Stimulated activated CD4-positive, alpha-beta T cell treated with anti-CD3 and anti-CD28 coated beads, Interleukin-2, amount 100 ng/mL, for 24 hours (primary cell): ENCODE measurements around the gene ANXA8.
"Not testable (repeated sequence)": the region's sequence is repeated elsewhere in the genome, so short reads cannot be mapped to it uniquely, and the experiment has no call there.

Source experiments
- DNase-seq, 2 donors: peaks; one replicate each; pipeline ENCODE4 v3.0.0-alpha.2; 2020

The ANXA8 gene, protein sequence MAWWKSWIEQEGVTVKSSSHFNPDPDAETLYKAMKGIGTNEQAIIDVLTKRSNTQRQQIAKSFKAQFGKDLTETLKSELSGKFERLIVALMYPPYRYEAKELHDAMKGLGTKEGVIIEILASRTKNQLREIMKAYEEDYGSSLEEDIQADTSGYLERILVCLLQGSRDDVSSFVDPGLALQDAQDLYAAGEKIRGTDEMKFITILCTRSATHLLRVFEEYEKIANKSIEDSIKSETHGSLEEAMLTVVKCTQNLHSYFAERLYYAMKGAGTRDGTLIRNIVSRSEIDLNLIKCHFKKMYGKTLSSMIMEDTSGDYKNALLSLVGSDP

DNA sequence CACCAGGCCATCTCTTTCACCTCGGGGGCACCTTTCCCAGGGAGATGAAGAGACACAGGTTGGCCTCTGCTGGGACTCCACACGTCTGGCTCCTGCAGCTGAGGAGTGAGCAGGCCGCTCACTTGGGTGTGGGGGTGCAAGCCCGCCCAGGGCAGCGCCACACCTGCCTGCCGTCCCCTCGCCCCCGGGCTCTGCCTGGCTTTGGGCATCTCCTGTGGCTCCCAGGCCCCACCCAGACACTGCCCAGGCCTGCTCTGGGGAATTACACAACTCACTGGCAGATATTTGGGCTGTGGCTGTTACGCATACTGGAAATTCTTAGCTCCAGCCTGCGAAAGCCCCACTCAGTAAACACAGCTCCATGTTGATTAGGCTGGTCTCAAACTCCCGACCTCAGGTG lies at the start of gene ANXA8:
TSS of gene ANXA8 (minus strand) at position 193 of the 400 bp plus-strand sequence. CDS start at position 11, 182 bp downstream.
- DNase-seq: not testable (repeated sequence)

GRCh38 chr10:47523475-47523874 lies 39.6 kb upstream of the ANXA8 start, which contains the start of gene AGAP9:
Gene AGAP9 (minus strand): TSS chr10:47523638. CDS start chr10:47523526, 112 bp downstream.
- not testable (repeated sequence) for DNase-seq

DNA sequence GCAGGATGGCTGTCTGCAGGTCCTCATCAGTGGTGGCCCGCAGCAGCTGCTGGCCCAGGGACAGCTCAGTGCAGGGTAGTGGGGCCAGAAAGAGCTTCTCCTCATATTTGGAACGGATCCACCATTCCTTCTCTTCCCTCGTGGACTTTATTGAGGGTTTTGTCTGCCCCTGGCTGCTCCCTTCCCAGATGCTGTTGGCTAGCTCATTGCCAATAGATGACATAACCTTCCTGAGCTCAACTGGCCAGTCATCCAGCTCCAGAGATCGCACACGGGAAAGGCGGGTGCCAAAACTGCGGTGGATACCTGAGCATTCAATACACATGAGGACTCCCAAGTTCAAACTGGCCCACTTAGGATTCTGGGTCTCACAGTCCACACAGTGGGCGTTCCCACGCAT lies 18.4 kb upstream of the ANXA8 start:
- not testable (repeated sequence) for DNase-seq

DNA sequence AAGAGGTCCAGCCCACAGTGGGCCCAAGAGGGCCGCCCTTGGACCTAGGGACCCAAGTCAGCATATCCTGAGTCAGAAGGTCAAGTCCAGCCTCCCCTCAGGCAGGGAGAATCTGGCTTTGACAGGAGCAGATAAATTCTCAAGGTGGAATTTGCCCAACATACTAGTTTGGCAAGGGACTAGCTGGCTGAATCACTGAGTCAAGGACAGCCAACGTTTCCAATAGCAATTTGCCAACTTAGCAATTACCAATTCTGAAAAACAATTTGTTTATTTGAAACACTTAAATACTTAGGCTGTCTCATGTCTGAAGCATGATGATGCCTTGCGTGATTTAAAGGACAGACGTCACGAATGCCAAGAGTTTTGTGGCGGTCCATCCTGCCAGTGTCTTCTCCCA lies 10.3 kb upstream of the ANXA8 start:
- DNase-seq: not testable (repeated sequence)

- not testable (repeated sequence) for DNase-seq
These were observed 7.7 kb upstream of the ANXA8 start, which contains the start of gene FAM25G for GRCh38 chr10:47491600-47491999. Gene FAM25G (minus strand): TSS chr10:47491700. CDS start chr10:47491674, 26 bp downstream.

- DNase-seq: not testable (repeated sequence)
These were observed 5.7 kb upstream of the ANXA8 start for GRCh38 chr10:47489630-47490029.

- not testable (repeated sequence) for DNase-seq
These were observed 2.0 kb upstream of the ANXA8 start for GRCh38 chr10:47485943-47486342.

DNA sequence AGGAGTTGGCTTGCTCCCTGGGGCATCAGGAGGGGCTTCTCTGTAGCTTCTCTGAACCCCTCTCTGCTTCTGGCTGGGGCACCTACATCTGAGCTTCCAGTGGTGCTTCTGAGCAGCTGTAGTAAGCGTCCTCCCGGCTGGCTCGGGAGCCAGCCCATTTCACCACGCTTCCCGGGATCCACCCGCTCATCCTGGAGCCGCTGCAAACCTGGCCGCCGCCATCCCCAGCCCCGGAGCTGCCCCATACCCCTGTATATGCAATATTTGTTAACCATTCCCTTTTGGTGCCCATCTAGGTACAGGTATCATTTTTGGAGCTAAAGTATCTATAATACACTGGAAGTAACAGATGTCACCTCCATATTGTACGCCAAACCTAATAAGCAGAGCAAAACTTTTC lies 871 bp upstream of the ANXA8 start:
- not testable (repeated sequence) for DNase-seq

DNA sequence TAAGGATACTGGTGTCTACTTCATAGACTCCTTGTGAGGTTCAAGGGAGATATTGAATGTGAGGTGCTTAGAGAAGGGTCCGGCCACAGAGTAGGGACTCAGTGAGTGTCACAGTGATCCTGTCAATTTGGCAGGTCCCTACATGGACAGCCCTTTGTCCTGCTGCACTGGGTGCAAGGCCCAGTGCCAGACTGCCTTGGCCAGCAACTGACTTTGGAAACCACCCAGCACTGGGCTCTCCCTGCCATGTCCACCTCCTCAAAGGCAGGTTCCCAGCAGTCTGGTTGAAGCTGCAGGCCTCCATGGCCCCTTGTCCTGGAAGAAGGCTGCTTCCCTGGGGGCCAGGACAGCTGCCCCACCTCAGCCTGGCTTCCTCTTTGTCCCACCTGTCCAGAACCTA lies 1.5 kb downstream of the ANXA8 start:
- not testable (repeated sequence) for DNase-seq

DNA sequence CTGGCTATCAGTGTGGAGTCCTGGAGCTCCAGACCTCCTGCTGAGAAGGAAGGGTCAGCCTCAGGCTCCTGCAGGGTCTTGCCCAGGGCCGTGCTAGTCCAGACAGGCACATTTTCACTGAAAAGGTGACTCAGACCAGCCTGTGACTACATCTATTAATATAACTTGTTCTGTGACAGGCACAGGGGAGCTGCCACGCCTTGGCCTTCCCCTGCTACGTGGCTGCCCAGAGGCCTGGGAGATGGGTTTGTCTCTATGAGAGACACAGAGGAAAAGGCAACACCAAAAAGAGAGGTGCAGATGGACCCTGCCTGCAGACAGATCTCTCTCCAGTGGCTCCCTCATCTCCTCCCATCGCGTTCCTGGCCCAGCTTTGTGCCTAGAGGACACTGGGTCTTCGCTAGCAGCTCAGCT lies 2.1 kb downstream of the ANXA8 start:
- not testable (repeated sequence) for DNase-seq

DNA sequence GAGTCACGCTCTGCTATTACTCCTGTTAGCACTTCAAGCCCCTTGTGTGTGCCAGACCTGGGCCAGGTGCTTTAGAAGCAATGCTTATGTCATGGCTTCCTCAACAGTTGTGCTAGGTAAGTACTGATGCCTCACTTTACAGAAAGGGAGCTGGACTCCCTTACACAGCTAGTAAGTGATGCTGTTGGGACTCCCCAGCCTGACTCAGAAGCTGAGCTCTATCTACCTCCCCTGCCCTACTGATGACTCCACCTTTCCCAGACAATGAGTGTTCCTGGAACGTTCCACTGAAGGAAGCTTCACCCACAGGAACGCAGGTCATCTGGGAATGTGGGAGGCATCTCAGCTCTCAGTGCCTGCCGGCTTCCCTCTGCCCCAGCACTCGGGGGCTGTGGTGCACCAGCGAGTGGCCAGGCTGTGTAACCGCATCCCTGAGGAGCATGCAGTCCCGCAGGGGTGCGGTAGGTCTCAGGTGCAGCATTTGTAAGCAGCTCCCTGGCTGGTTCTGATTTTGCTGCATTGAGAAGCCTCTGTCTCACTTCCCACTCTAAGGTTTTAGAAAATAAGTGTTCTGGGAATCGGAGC lies 2.6 kb downstream of the ANXA8 start:
- not testable (repeated sequence) for DNase-seq

- not testable (repeated sequence) for DNase-seq
These were observed 3.8 kb downstream of the ANXA8 start for GRCh38 chr10:47480133-47480532.

- not testable (repeated sequence) for DNase-seq
These were observed 5.8 kb downstream of the ANXA8 start for GRCh38 chr10:47478114-47478513.

- not testable (repeated sequence) for DNase-seq
These were observed 6.8 kb downstream of the ANXA8 start for GRCh38 chr10:47477078-47477477.

DNA sequence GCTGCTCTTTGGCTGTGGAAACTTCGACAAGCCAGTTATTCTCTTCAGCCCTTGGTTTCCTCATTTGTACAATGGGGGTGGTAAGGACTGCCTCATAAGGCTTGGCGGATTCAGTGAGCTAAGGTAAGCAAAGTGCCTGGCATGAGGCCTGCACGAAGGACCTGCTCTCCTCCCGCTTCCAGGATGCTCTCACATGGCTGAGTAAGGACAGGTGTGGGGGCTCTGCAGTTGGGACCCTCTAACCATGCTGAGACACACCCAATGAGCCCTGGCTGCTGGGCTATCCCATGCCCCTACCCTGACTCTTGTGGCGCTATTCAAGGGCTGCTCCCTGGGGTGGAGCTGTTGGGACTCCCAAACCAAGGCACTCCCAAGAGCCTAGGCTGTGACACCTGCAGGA lies 8.8 kb downstream of the ANXA8 start:
- not testable (repeated sequence) for DNase-seq

GRCh38 chr10:47473516-47473915 lies 10.4 kb downstream of the ANXA8 start:
- not testable (repeated sequence) for DNase-seq

- not testable (repeated sequence) for DNase-seq
These were observed 11.3 kb downstream of the ANXA8 start for GRCh38 chr10:47472647-47473046.

DNA sequence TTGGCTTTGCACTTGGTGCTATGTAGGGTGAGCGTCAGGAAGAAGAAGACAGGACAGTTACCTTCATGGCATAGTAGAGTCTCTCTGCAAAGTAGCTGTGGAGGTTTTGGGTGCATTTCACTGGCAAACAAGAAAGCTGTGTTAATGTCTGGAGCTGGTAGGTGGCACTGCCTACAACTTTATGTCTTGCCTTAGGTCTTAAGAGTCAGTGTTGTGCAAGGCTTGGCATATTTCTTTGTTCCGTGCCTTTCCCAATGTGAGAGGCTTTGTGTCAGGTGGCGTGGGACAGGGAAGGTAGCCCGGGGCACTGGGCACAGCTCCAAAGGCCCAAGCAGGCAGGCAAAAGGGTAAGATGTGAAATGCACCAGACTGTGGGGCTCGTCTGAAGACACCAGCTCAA lies 11.8 kb downstream of the ANXA8 start:
- DNase-seq: not testable (repeated sequence)

- not testable (repeated sequence) for DNase-seq
These were observed 15.0 kb downstream of the ANXA8 start for GRCh38 chr10:47468731-47469528.

DNA sequence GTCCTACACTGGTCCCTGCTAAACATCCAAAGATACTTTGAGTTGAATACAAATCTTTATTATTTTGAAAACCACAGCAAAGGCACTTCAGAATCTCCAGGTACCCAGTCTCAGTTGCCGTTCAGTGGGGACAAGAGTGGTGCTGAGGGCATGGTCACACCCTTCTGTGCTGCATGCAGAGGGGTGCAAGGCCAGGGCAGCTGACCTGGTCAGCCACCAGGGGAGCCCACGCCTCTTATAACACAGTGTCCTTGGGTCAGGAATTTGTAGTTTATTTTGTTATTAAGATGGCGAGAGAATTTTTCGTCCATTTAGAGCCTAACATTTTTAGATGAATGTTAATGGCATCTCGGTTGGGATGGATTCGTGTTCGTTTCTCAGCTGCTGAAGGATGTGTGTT lies 16.0 kb downstream of the ANXA8 start:
- not testable (repeated sequence) for DNase-seq

DNA sequence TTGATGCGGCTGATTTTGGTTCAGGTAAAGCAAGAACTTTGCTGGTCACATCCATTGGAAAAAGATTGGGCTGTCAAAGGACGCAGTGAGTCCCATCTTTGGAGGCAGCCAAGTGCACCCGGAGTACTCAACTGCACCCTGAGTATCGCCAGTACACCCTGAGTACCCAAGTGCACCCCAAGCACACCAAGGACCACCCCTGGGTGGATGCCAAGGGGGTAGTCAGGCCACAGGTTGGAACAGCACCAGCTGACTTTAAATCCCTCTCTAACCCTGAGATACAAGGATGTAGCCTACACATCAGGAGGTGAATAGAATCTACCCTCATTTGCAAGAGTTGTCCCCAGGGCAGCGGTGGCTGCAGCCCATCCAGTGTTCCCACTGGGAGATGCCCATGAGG lies 16.5 kb downstream of the ANXA8 start:
- DNase-seq: not testable (repeated sequence)

- not testable (repeated sequence) for DNase-seq
These were observed 18.5 kb downstream of the ANXA8 start for GRCh38 chr10:47465216-47465917.
